ENCODE results near the gene ERI3.

ERI3 gene

GRCh38 chr1:44327679-44328491 lies 27.2 kb downstream of the ERI3 start:
- H3K36me3 Mint-ChIP-seq (ENCODE audit: low read depth), result peaks cover 57% of the 10 kb centered on the region
- no peaks in the 10 kb centered on the region for H3K9me3 Mint-ChIP-seq
- no peak for TF ChIP-seq CTCF (IDR thresholded peaks at IDR 0.05)
- no peak overlapping the region for H3K27ac Mint-ChIP-seq
- H3K4me1 Mint-ChIP-seq, result peaks cover 34% of the 10 kb centered on the region
- H3K27me3 Mint-ChIP-seq (ENCODE audit: low read depth, poor library complexity), result no peaks in the 10 kb centered on the region
- DNase-seq, result no peak
- H3K4me3 Mint-ChIP-seq, result no peak overlapping the region

GRCh38 chr1:44326821-44327465 lies 28.1 kb downstream of the ERI3 start:
- Mint-ChIP-seq H3K4me1 (peaks cover 24% of the 10 kb centered on the region), H3K27me3 (ENCODE audit: low read depth, poor library complexity) (no peaks in the 10 kb centered on the region), H3K4me3 (no peak overlapping the region), H3K27ac (no peak overlapping the region), H3K36me3 (ENCODE audit: low read depth) (peaks cover 56% of the 10 kb centered on the region), H3K9me3 (no peaks in the 10 kb centered on the region)
- no peak for TF ChIP-seq CTCF (IDR thresholded peaks at IDR 0.05)
- no peak for DNase-seq

GRCh38 chr1:44326024-44326701 lies 28.9 kb downstream of the ERI3 start:
- Mint-ChIP-seq H3K27ac (no peak overlapping the region), H3K9me3 (no peaks in the 10 kb centered on the region), H3K4me3 (no peak overlapping the region), H3K36me3 (ENCODE audit: low read depth) (peaks cover 48% of the 10 kb centered on the region), H3K27me3 (ENCODE audit: low read depth, poor library complexity) (no peaks in the 10 kb centered on the region), H3K4me1 (peaks cover 18% of the 10 kb centered on the region)
- DNase-seq, result no peak
- no peak for TF ChIP-seq CTCF (IDR thresholded peaks at IDR 0.05)

GRCh38 chr1:44323947-44324346 lies 31.1 kb downstream of the ERI3 start:
- no peak overlapping the region for H3K27ac Mint-ChIP-seq
- DNase-seq, result no peak
- peaks cover 19% of the 10 kb centered on the region for H3K4me1 Mint-ChIP-seq
- no peak overlapping the region for H3K4me3 Mint-ChIP-seq
- no peak for TF ChIP-seq CTCF (IDR thresholded peaks at IDR 0.05)
- H3K9me3 Mint-ChIP-seq, result no peaks in the 10 kb centered on the region
- peaks cover 41% of the 10 kb centered on the region for H3K36me3 Mint-ChIP-seq (ENCODE audit: low read depth)
- no peaks in the 10 kb centered on the region for H3K27me3 Mint-ChIP-seq (ENCODE audit: low read depth, poor library complexity)

GRCh38 chr1:44322367-44322766 lies 32.7 kb downstream of the ERI3 start:
- H3K4me3 Mint-ChIP-seq, result no peak overlapping the region
- H3K27me3 Mint-ChIP-seq (ENCODE audit: low read depth, poor library complexity), result no peaks in the 10 kb centered on the region
- peaks cover 56% of the 10 kb centered on the region for H3K36me3 Mint-ChIP-seq (ENCODE audit: low read depth)
- no peaks in the 10 kb centered on the region for H3K9me3 Mint-ChIP-seq
- DNase-seq, result no peak
- TF ChIP-seq CTCF (IDR thresholded peaks at IDR 0.05), result no peak
- H3K4me1 Mint-ChIP-seq, result peaks cover 31% of the 10 kb centered on the region
- H3K27ac Mint-ChIP-seq, result no peak overlapping the region
